GM19043 (cell line): ENCODE results near the gene TMEM187.

Experiments used
- ATAC-seq: cut with Tn5 transposase; IDR thresholded peaks from one replicate; pipeline ENCODE4 v1.9.1; 2021; ENCODE audit warnings: low read depth; ENCODE audit not compliant: unreplicated experiment

The TMEM187 gene

GRCh38 chrX:153953342-153953830 lies 19.2 kb upstream of the TMEM187 start:
- ATAC-seq: no peak

GRCh38 chrX:153953892-153954557 lies 18.5 kb upstream of the TMEM187 start:
- ATAC-seq: no peak

DNA sequence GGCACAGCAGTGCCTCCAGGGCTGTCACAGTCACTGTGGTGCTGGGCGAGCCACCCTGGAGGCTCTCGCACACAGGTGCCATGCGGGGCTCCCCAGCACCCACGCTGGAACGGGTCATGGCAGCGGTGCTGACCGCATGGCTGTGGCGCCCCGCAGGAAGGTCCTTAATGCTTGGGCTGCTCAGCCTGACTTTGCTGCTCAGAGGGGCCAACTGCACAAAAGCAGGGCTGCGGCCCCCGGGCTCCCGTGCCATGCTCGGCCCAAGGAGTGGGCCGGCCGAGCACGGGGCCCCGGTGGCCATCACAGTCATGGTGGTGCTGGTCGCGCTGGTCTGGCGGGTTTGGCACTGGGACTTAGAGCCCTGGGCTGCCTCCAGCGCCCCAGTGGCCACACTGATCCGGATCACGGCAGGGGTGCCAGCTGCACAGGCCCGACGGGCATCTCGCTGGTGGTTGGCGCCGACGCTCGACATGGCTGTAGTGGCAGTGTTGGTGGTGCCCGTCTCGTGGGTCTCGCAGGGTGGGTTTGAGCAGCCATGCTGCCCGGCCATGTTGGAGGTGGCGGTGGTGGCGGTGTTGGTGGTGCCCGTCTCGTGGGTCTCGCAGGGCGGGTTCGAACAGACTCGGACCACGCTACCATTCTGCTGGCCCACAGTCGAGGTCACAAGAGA lies 17.9 kb upstream of the TMEM187 start:
- no peak for ATAC-seq

GRCh38 chrX:153955228-153955732 lies 17.3 kb upstream of the TMEM187 start:
- no peak for ATAC-seq

- no peak for ATAC-seq
Observed at GRCh38 chrX:153956044-153956907, 16.3 kb upstream of the TMEM187 start.

DNA sequence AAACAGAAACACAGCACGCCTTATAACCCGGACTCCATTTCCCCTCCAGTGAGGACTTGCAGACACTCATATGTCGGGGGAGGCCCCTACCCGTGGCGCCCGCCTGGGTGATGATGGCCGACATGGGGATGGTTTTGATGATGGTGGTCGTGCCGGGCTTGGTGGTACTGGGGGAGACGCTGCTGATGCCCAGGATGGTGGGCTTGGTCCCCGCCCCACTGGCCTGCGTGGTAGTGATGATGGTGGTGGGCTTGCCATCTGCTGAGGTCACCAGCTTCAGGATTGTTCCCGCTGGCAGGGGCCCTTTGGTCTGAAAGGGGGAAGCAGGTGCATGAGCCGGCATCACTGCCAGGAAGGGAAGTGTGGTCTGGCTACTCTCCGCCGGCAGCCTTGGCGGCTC lies 15.3 kb upstream of the TMEM187 start:
- no peak for ATAC-seq

DNA sequence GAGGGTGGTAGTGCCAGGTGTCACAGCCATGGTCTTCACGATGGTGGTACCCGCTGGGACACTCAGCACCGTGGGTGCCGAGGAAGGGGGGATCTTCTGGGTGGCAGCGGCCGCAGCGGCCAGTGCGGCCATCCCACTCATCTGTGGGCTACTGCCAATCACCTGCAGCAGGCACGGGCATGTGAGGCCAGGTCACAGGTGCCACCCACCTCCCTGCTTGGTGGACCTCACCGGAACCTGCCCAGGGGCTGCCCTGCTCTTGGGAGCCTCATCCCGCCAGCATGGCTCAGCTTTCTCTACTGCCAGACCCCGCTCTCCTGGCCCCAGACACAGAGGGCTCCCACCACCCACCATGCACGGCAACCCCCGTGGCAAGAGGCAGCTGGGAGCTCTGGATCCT lies 13.9 kb upstream of the TMEM187 start:
- ATAC-seq: no peak

- no peak for ATAC-seq
Observed at GRCh38 chrX:153959649-153960048, 12.9 kb upstream of the TMEM187 start.

GRCh38 chrX:153960077-153960476 lies 12.5 kb upstream of the TMEM187 start:
- ATAC-seq: no peak

GRCh38 chrX:153960786-153961185 lies 11.8 kb upstream of the TMEM187 start:
- no peak for ATAC-seq

- ATAC-seq: no peak
Observed at GRCh38 chrX:153961292-153961691, 11.3 kb upstream of the TMEM187 start.

- no peak for ATAC-seq
Observed at GRCh38 chrX:153963546-153963945, 9.0 kb upstream of the TMEM187 start.

DNA sequence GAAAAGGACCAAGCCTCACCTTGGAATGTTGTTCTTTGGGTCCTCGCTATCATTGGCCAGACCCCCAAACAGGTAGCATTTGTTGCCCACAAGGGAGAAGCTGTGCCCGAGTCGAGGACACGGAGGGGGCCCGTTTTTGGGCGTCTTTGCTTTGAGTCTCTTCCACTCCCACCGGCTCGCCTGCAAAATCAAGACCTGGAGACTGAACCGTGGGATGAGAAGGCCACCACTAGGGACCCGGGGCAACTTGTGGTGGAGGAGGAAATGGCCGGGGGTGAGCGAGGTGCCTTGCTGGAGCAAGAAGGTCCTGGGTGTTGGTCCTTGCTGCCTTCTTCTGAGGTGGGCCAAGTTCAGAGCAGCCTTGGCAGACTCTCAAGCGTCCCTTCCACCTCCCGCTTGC lies 8.4 kb upstream of the TMEM187 start:
- no peak for ATAC-seq

- ATAC-seq: no peak
Observed at GRCh38 chrX:153965406-153965805, 7.1 kb upstream of the TMEM187 start.

- ATAC-seq: no peak
Observed at GRCh38 chrX:153966283-153966688, 6.3 kb upstream of the TMEM187 start.

- no peak for ATAC-seq
Observed at GRCh38 chrX:153966841-153967535, 5.6 kb upstream of the TMEM187 start.

DNA sequence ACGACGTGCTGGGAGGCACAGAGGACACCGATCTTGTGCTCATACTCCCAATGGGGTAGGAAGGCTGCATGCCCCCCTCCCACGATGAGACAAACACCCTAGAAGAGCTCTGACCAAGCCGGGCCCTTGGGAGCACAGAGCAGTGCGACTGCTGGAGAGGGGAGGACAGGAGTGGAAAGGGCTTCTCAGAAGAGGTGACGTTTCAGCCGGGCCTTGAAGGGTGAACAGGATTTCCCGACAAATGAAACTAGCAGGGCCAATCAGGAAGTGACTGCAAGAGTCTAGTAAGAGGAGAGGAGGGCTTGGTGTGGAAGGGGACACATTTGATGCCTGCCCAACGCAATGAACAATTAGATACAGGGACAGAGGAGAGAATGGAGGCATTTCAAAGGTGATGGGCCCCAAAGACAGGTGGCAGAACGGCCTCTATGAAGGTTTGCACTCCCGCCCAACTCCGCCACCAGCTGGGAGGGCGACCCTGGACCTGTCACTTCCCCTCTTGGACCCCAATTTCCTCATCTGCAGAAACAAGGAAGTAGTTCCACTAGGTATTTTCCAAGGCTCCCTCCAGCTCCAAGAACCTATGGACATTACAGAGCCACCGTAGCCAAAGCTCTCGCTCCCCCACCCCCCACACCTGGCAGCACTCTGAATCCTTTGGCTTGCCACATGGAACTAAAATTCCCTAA lies 4.9 kb upstream of the TMEM187 start:
- no peak for ATAC-seq

DNA sequence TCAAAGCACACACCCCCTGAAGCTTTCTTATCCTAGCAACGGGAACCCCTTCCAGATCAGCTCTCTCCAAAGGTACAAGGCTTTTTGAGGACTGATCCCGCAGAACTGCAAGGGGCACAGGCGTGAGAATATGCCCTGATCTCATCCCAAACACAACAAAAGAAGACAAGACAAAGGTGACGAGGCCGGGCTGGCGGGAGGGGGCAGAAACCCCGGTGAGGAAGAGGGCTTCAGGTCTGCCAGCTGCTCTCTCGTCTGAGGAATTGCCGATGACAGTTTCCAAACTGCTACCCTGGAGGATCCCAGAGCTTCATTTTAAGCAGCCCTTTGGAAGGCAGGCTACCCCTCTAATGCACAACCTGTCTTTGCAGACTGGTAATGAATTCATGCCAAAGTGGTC lies 4.3 kb upstream of the TMEM187 start:
- ATAC-seq: no peak

- no peak for ATAC-seq
Observed at GRCh38 chrX:153968754-153969124, 3.8 kb upstream of the TMEM187 start.
